A549 (cell line): ENCODE measurements around the gene TNFAIP2. TPM values are rescaled to one million over a fixed set of nuclear protein-coding genes. Genes with fewer than 3 reads are reported as not detected.

Experiments
- ATAC-seq, 2 experiments: fragments of 200-7000 bp in 1 of 2; fragments of >200 bp in 1 of 2; cut with Nextera tagmentation in 1 of 2; cut with Tn5 transposase in 1 of 2; 3 replicates each; pipeline versions ENCODE4 v1.8.0 to v1.9.1; 2018 to 2020; ENCODE audit warnings: mild to moderate bottlenecking in 1 of 2, moderate library complexity in 1 of 2
- CTCF ChIA-PET: fragments of 300-600 bp; sonication (Branson Sonifier 250); formaldehyde crosslinking; extraction: SDS; loops from one replicate; lab custom pipeline; 2021; ENCODE audit warnings: antibody characterized with exemption, inconsistent platforms; lab: Yijun Ruan, JAX
- POLR2A ChIA-PET: fragments of 350-600 bp; formaldehyde crosslinking; extraction: SDS; loops from one replicate; lab custom pipeline; 2021; ENCODE audit warnings: antibody characterized with exemption, inconsistent platforms; lab: Yijun Ruan, JAX
- DNase-seq, 2 experiments: peaks; one replicate each; pipeline versions ENCODE4 v3.0.0 to v3.0.0-alpha.2; 2011 to 2016; ENCODE audit warnings: low read depth in 1 of 2, low spot score in 1 of 2
- FAIRE-seq: peaks from 2 replicates; lab custom pipeline; 2011; peaks lifted over from hg19 to GRCh38; lab: Jason Lieb, UNC
- H3K27ac ChIP-seq, 2 experiments: fragments of >200 bp; sonication (Bioruptor Twin); formaldehyde crosslinking; 3 replicates each; pipeline ENCODE4 v1.5.1; 2016 to 2017
- H3K4me1 ChIP-seq: fragments of >200 bp; sonication (Bioruptor Twin); formaldehyde crosslinking; 3 replicates; pipeline ENCODE4 v1.6.1; 2016
- H3K4me2 ChIP-seq: fragments of >200 bp; sonication (Bioruptor Twin); formaldehyde crosslinking; 3 replicates; pipeline ENCODE4 v1.6.1; 2016
- H3K4me3 ChIP-seq: fragments of >200 bp; sonication (Bioruptor Twin); formaldehyde crosslinking; 3 replicates; pipeline ENCODE4 v1.5.1; 2016
- H3K9me3 ChIP-seq: fragments of >200 bp; sonication (Bioruptor Twin); formaldehyde crosslinking; 3 replicates; pipeline ENCODE4 v1.6.1; 2016
- CBX8 ChIP-seq: fragments of 200-600 bp; sonication (generic); IDR thresholded peaks from 2 replicates; pipeline ENCODE4 v1.6.1; 2016
- CHD2 ChIP-seq: fragments of 150-350 bp; IDR thresholded peaks from 2 replicates; pipeline ENCODE4 v1.6.1; 2014; ENCODE audit warnings: low read length; ENCODE audit not compliant: partially characterized antibody
- CHD4 ChIP-seq: fragments of 200-600 bp; sonication (generic); IDR thresholded peaks from 2 replicates; pipeline ENCODE4 v1.6.1; 2016; ENCODE audit warnings: antibody characterized with exemption, mild to moderate bottlenecking, borderline replicate concordance
- CTCF ChIP-seq: fragments of >200 bp; sonication (Bioruptor Twin); formaldehyde crosslinking; IDR thresholded peaks from 3 replicates; pipeline ENCODE4 v1.5.1; 2016
- EHF ChIP-seq: fragments of 250-450 bp; sonication (Bioruptor Pico); IDR thresholded peaks from 2 replicates; pipeline ENCODE4 v1.5.0; 2020; ENCODE audit warnings: mild to moderate bottlenecking
- EHMT2 ChIP-seq: fragments of 200-600 bp; sonication (generic); IDR thresholded peaks from 2 replicates; pipeline ENCODE4 v1.6.1; 2016; ENCODE audit warnings: antibody characterized with exemption, low read depth, mild to moderate bottlenecking, moderate library complexity
- ESRRA ChIP-seq: fragments of 150-350 bp; IDR thresholded peaks from 2 replicates; pipeline ENCODE4 v1.6.1; 2014; ENCODE audit warnings: mild to moderate bottlenecking, low read length, borderline replicate concordance
- HMGXB4 ChIP-seq: fragments of 250-450 bp; sonication (Bioruptor Pico); IDR thresholded peaks from 2 replicates; pipeline ENCODE4 v1.5.0; 2021; ENCODE audit warnings: mild to moderate bottlenecking, moderate library complexity, borderline replicate concordance
- JUN ChIP-seq, 2 experiments: fragments of >200 bp; sonication (Bioruptor Twin); formaldehyde crosslinking; IDR thresholded peaks; 2 replicates in 1 of 2; 3 replicates in 1 of 2; pipeline ENCODE4 v1.6.1; 2016 to 2017
- JUNB ChIP-seq: fragments of >200 bp; sonication (Bioruptor Twin); formaldehyde crosslinking; IDR thresholded peaks from 2 replicates; pipeline ENCODE4 v1.6.1; 2016
- KDM1A ChIP-seq: fragments of 200-600 bp; sonication (generic); IDR thresholded peaks from 2 replicates; pipeline ENCODE4 v1.6.1; 2016; ENCODE audit warnings: low read depth, mild to moderate bottlenecking
- KDM5A ChIP-seq: fragments of 200-600 bp; sonication (generic); IDR thresholded peaks from 2 replicates; pipeline ENCODE4 v1.6.1; 2016; ENCODE audit warnings: antibody characterized with exemption, mild to moderate bottlenecking
- MAFK ChIP-seq: fragments of 450-650 bp; IDR thresholded peaks from 2 replicates; pipeline ENCODE4 v1.6.1; 2014; ENCODE audit not compliant: partially characterized antibody
- MAZ ChIP-seq: fragments of 150-350 bp; IDR thresholded peaks from 2 replicates; pipeline ENCODE4 v1.6.1; 2014; ENCODE audit warnings: antibody characterized with exemption, low read depth, low read length, borderline replicate concordance
- MYC ChIP-seq: IDR thresholded peaks from 2 replicates; pipeline ENCODE4 v1.6.1; 2012; ENCODE audit warnings: mild to moderate bottlenecking, inconsistent platforms, low read length, improper control_type of control experiment, borderline replicate concordance
- NFE2L2 ChIP-seq: fragments of 150-350 bp; conservative IDR thresholded peaks from 2 replicates; pipeline ENCODE4 v1.6.1; 2014; ENCODE audit warnings: low read length
- NR3C1 ChIP-seq: fragments of >200 bp; sonication (Bioruptor Twin); formaldehyde crosslinking; IDR thresholded peaks from 3 replicates; pipeline ENCODE4 v1.6.1; 2017
- PHF8 ChIP-seq: fragments of 200-600 bp; sonication (generic); IDR thresholded peaks from 2 replicates; pipeline ENCODE4 v1.6.1; 2016; ENCODE audit warnings: low read depth, mild to moderate bottlenecking, antibody characterized with exemption, moderate library complexity, borderline replicate concordance
- RARB ChIP-seq: fragments of 250-450 bp; sonication (Bioruptor Pico); IDR thresholded peaks from 2 replicates; pipeline ENCODE4 v1.8.0; 2021; ENCODE audit warnings: mild to moderate bottlenecking, moderate library complexity
- SMC3 ChIP-seq: fragments of >200 bp; sonication (Bioruptor Twin); formaldehyde crosslinking; IDR thresholded peaks from 3 replicates; pipeline ENCODE4 v1.6.1; 2018; ENCODE audit warnings: inconsistent platforms
- SREBF2 ChIP-seq: fragments of 450-650 bp; IDR thresholded peaks from 2 replicates; pipeline ENCODE4 v1.6.1; 2014; ENCODE audit warnings: mild to moderate bottlenecking, moderate library complexity
- ZFP36 ChIP-seq: fragments of 450-650 bp; IDR thresholded peaks from 2 replicates; pipeline ENCODE4 v1.6.1; 2014; ENCODE audit warnings: borderline replicate concordance; ENCODE audit not compliant: partially characterized antibody
- ZSCAN20 ChIP-seq: fragments of 250-450 bp; sonication (Bioruptor Pico); IDR thresholded peaks from 2 replicates; pipeline ENCODE4 v1.8.0; 2022; ENCODE audit warnings: mild to moderate bottlenecking, moderate library complexity
- WGBS: methylation state at CpG from one replicate; pipeline ENCODE4 v1.1.6; 2017; ENCODE audit errors: missing lambda C conversion rate; 5-methylcytosine and 5-hydroxymethylcytosine counted together
- polyA plus RNA-seq, 4 experiments: library from polyadenylated mRNA; depleted of rRNA in 3 of 4; stranded (reverse); fragments of >200 nt; fragmentation: RNase III in 1 of 4; extraction: RNeasy Plus Mini Kit Qiagen cat#74134 plus additional on column Dnase treatment in 1 of 4; gene quantifications; 2 replicates in 3 of 4; 3 replicates in 1 of 4; pipeline ENCODE4 v1.2.3, GENCODE V29; 2011 to 2017
- TF ChIP-seq, protein P1 (sequence below): fragments of 150-350 bp; IDR thresholded peaks from 2 replicates; pipeline ENCODE4 v1.6.1; 2014; ENCODE audit warnings: low read depth, mild to moderate bottlenecking, low read length
- TF ChIP-seq, protein P2 (sequence below): IDR thresholded peaks from 2 replicates; pipeline ENCODE4 v1.6.1; 2012

TNFAIP2 gene
- polyA plus RNA-seq, 2 of the 4 experiments (the other 2 are of a cell fraction) = 222 to 254 TPM

- DNase-seq (no peak), FAIRE-seq (no peak), ATAC-seq (peak; percentile 45; a peak in 5 of 6 replicates)
- Histone ChIP-seq H3K4me3 (no peak overlapping the region), H3K4me1 (peaks cover 19% of the 10 kb centered on the region), H3K27ac (peak overlapping the region; percentile 37 to 93; a peak in 4 of 6 replicates), H3K9me3 (no peaks in the 10 kb centered on the region), H3K4me2 (no peak overlapping the region)
- WGBS = 81% methylated on average over 19 of the region's 21 CpGs
- POLR2A ChIA-PET = no interaction called here
- CTCF ChIA-PET = interaction anchor here (0.8 to 6.3 kb wide), 10 partner anchors 9 to 135 kb away, joined by 3 to 57 read pairs (median 4); no protein-coding TSS in a partner anchor
- TF ChIP-seq HMGXB4 (CRISPR knock-in tag) (no peak), MAFK (no peak), SMC3 (no peak), EHF (CRISPR knock-in tag) (no peak), PHF8 (no peak), EHMT2 (no peak), CBX8 (no peak), SREBF2 (no peak), ESRRA (no peak), MYC (no peak), KDM1A (no peak), NFE2L2 (no peak)
- TF ChIP-seq, protein P1, sequence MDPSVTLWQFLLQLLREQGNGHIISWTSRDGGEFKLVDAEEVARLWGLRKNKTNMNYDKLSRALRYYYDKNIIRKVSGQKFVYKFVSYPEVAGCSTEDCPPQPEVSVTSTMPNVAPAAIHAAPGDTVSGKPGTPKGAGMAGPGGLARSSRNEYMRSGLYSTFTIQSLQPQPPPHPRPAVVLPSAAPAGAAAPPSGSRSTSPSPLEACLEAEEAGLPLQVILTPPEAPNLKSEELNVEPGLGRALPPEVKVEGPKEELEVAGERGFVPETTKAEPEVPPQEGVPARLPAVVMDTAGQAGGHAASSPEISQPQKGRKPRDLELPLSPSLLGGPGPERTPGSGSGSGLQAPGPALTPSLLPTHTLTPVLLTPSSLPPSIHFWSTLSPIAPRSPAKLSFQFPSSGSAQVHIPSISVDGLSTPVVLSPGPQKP = no peak
Measured at GRCh38 chr14:103156651-103157378, 33.6 kb downstream of the TNFAIP2 start.

- ChIA-PET CTCF (interaction anchor here (0.6 to 6.3 kb wide), 11 partner anchors 10 to 267 kb away, joined by 3 to 57 read pairs (median 4); no protein-coding TSS in a partner anchor), POLR2A (no interaction called here)
- TF ChIP-seq MAZ (no peak), NR3C1 (no peak), JUN (IDR thresholded peaks at IDR 0.05) (no peak), CHD2 (no peak), ZSCAN20 (no peak), KDM1A (no peak), JUNB (no peak), ZFP36 (no peak), CHD4 (no peak), CTCF (no peak), KDM5A (no peak), CBX8 (no peak), RARB (CRISPR knock-in tag) (no peak)
- TF ChIP-seq, protein P2, sequence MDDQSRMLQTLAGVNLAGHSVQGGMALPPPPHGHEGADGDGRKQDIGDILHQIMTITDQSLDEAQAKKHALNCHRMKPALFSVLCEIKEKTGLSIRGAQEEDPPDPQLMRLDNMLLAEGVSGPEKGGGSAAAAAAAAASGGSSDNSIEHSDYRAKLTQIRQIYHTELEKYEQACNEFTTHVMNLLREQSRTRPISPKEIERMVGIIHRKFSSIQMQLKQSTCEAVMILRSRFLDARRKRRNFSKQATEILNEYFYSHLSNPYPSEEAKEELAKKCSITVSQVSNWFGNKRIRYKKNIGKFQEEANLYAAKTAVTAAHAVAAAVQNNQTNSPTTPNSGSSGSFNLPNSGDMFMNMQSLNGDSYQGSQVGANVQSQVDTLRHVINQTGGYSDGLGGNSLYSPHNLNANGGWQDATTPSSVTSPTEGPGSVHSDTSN = no peak
- no peak for DNase-seq
- H3K27ac ChIP-seq = peak overlapping the region in 1 of 2 experiments; percentile 93; a peak in 1 of 6 replicates
- no peak for FAIRE-seq
- H3K4me1 ChIP-seq = peaks cover 19% of the 10 kb centered on the region
- H3K4me3 ChIP-seq = no peak overlapping the region
- no peaks in the 10 kb centered on the region for H3K9me3 ChIP-seq
- 93% methylated on average over 19 of the region's 19 CpGs for WGBS
- ATAC-seq = no peak
- H3K4me2 ChIP-seq = no peak overlapping the region
Measured at GRCh38 chr14:103157969-103158368, 34.7 kb downstream of the TNFAIP2 start.
